HL-60 (cell line): ENCODE measurements around the gene HOMER1.

ENCODE experiments used
- DNase-seq, 2 experiments: peaks; one replicate each; pipeline ENCODE4 v3.0.0-alpha.2; 2010 to 2020; ENCODE audit warnings: low read depth in 1 of 2, low spot score in 1 of 2
- H3K27ac ChIP-seq: fragments of 250-450 bp; sonication (Bioruptor Pico); replicated peaks from 2 replicates; pipeline ENCODE4 v1.5.1; 2020; ENCODE audit warnings: mild to moderate bottlenecking, moderate library complexity
- H3K27me3 ChIP-seq: fragments of 250-450 bp; sonication (Bioruptor Pico); 2 replicates; pipeline ENCODE4 v1.5.1; 2021; ENCODE audit warnings: mild to moderate bottlenecking, moderate library complexity; ENCODE audit not compliant: insufficient read depth, poor library complexity, severe bottlenecking
- H3K4me3 ChIP-seq: replicated peaks from 2 replicates; pipeline ENCODE4 v1.5.1; 2011; ENCODE audit warnings: mild to moderate bottlenecking, control low read depth, low read length; ENCODE audit not compliant: insufficient read depth
- GABPA ChIP-seq: IDR thresholded peaks from 2 replicates; pipeline ENCODE4 v1.6.1; 2012; ENCODE audit warnings: low read depth
- POLR2AphosphoS5 ChIP-seq: IDR thresholded peaks from 2 replicates; pipeline ENCODE4 v1.6.1; 2012; ENCODE audit warnings: low read depth
- SPI1 ChIP-seq: IDR thresholded peaks from 2 replicates; pipeline ENCODE4 v1.6.1; 2012; ENCODE audit warnings: low read depth, mild to moderate bottlenecking, borderline replicate concordance
- TF ChIP-seq, protein P1 (sequence below): IDR thresholded peaks from 2 replicates; pipeline ENCODE4 v1.6.1; 2012; ENCODE audit warnings: low read depth; ENCODE audit not compliant: insufficient replicate concordance
- TF ChIP-seq, protein P2 (sequence below): IDR thresholded peaks from one replicate; pipeline ENCODE4 v1.5.1; 2011; ENCODE audit warnings: low read length, control low read depth, inconsistent platforms; ENCODE audit not compliant: insufficient read depth

The HOMER1 gene

GRCh38 chr5:79436821-79437220, 77.1 kb downstream of the HOMER1 start:
- no peak overlapping the region for H3K27ac ChIP-seq
- no peaks in the 10 kb centered on the region for H3K27me3 ChIP-seq
- TF ChIP-seq SPI1 (no peak), GABPA (no peak), POLR2AphosphoS5 (no peak)
- TF ChIP-seq, protein P1, sequence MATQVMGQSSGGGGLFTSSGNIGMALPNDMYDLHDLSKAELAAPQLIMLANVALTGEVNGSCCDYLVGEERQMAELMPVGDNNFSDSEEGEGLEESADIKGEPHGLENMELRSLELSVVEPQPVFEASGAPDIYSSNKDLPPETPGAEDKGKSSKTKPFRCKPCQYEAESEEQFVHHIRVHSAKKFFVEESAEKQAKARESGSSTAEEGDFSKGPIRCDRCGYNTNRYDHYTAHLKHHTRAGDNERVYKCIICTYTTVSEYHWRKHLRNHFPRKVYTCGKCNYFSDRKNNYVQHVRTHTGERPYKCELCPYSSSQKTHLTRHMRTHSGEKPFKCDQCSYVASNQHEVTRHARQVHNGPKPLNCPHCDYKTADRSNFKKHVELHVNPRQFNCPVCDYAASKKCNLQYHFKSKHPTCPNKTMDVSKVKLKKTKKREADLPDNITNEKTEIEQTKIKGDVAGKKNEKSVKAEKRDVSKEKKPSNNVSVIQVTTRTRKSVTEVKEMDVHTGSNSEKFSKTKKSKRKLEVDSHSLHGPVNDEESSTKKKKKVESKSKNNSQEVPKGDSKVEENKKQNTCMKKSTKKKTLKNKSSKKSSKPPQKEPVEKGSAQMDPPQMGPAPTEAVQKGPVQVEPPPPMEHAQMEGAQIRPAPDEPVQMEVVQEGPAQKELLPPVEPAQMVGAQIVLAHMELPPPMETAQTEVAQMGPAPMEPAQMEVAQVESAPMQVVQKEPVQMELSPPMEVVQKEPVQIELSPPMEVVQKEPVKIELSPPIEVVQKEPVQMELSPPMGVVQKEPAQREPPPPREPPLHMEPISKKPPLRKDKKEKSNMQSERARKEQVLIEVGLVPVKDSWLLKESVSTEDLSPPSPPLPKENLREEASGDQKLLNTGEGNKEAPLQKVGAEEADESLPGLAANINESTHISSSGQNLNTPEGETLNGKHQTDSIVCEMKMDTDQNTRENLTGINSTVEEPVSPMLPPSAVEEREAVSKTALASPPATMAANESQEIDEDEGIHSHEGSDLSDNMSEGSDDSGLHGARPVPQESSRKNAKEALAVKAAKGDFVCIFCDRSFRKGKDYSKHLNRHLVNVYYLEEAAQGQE = no peak
- TF ChIP-seq, protein P2, sequence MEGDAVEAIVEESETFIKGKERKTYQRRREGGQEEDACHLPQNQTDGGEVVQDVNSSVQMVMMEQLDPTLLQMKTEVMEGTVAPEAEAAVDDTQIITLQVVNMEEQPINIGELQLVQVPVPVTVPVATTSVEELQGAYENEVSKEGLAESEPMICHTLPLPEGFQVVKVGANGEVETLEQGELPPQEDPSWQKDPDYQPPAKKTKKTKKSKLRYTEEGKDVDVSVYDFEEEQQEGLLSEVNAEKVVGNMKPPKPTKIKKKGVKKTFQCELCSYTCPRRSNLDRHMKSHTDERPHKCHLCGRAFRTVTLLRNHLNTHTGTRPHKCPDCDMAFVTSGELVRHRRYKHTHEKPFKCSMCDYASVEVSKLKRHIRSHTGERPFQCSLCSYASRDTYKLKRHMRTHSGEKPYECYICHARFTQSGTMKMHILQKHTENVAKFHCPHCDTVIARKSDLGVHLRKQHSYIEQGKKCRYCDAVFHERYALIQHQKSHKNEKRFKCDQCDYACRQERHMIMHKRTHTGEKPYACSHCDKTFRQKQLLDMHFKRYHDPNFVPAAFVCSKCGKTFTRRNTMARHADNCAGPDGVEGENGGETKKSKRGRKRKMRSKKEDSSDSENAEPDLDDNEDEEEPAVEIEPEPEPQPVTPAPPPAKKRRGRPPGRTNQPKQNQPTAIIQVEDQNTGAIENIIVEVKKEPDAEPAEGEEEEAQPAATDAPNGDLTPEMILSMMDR = no peak

GRCh38 chr5:79436224-79436623, 77.7 kb downstream of the HOMER1 start:
- TF ChIP-seq, protein P2 = no peak
- TF ChIP-seq POLR2AphosphoS5 (no peak), GABPA (no peak), SPI1 (no peak)
- TF ChIP-seq, protein P1 = no peak
- H3K27ac ChIP-seq = no peak overlapping the region
- no peaks in the 10 kb centered on the region for H3K27me3 ChIP-seq
- no peak for DNase-seq
- no peak overlapping the region for H3K4me3 ChIP-seq

More at GRCh38 chr5:79436821-79437220, 77.1 kb downstream of the HOMER1 start:
- no peak for DNase-seq
- H3K4me3 ChIP-seq = no peak overlapping the region

- no peak overlapping the region for H3K27ac ChIP-seq
- H3K4me3 ChIP-seq = no peak overlapping the region
- TF ChIP-seq, protein P2 = no peak
- no peak for TF ChIP-seq POLR2AphosphoS5
- TF ChIP-seq GABPA = no peak
- TF ChIP-seq SPI1 = no peak
- TF ChIP-seq, protein P1 = no peak
- no peaks in the 10 kb centered on the region for H3K27me3 ChIP-seq
- no peak for DNase-seq
Measured at GRCh38 chr5:79430196-79430595, 83.7 kb downstream of the HOMER1 start.
